Stimulated activated CD4-positive, alpha-beta T cell treated with anti-CD3 and anti-CD28 coated beads, Interleukin-4, amount 100 ng/mL, for 1 hour (primary cell): ENCODE measurements around the gene UHMK1.
A peak's percentile ranks its signal among the peaks of the same experiment; 100 is the strongest.

ENCODE experiments used
- DNase-seq: peaks from one replicate; pipeline ENCODE4 v3.0.0-alpha.2; 2020

The UHMK1 gene

GRCh38 chr1:162530307-162530987 lies 32.8 kb downstream of the UHMK1 start:
- no peak for DNase-seq

GRCh38 chr1:162530988-162531319 lies 33.3 kb downstream of the UHMK1 start:
- DNase-seq, result no peak

GRCh38 chr1:162535501-162535900 lies 37.9 kb downstream of the UHMK1 start:
- no peak for DNase-seq

DNA sequence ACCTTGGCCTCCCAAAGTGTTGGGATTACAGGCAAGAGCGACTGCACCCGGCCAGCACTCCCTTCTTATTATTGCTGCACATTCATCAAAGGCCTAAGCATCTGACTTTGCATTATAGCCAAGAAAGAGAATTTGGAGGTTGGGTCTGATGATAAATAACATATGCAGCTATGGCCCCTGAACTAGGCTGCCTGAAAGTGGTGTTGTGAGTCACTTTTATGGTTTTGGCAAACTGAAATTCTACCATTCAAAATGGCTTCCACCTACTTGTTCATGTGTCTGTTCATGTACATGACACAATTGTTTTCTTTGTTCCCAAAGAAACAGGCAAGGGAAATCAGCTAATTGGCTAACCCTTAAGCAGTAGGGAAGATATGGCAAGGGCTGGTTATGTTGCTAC lies 38.9 kb downstream of the UHMK1 start:
- DNase-seq, result no peak

DNA sequence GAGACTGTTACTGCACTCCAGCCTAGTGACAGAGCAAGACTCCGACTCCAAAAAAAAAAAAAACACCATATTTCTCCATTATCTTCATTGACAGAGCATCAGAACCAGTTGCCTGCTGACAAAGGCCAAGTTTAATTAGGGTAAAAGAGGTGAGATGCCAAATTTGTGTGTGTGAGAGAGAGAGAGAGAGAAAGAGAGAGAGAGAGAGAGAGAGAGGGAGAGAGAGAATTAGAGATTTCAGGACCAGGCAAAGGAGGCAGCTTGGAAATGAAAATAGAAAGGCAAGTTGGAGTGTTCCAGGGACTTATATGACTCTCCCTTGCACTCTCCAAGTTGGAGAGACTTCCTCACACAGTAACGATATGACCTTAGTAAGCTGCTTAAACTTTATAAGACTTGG lies 39.6 kb downstream of the UHMK1 start:
- DNase-seq, result no peak

DNA sequence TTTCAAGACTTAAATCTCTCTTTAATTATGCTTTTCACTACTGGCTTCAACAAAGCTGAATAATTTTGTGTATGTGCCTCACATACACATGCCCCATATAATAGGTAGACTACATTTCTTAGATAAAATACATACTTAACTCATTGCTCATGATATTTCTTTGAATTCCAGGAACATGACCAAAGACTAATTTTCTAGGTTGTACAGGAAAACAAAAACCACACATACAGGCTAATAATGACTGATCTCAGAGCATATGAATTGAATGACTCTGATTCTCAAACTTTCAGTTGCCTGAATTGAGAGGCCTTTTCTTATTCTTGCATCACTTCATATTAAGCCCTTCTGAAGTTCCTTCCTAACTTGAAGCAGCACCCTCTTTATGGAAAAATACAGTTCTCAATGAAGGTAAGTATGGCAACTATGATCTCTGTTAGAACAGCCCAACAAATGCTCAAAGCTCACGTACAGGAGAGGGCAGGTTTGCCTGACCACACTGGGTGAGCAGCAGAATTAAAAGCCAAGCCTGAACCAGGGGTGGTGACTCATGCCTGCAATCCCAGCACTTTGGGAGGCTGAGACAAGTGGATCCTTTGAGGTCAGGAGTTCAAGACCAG lies 41.3 kb downstream of the UHMK1 start:
- DNase-seq, result no peak

DNA sequence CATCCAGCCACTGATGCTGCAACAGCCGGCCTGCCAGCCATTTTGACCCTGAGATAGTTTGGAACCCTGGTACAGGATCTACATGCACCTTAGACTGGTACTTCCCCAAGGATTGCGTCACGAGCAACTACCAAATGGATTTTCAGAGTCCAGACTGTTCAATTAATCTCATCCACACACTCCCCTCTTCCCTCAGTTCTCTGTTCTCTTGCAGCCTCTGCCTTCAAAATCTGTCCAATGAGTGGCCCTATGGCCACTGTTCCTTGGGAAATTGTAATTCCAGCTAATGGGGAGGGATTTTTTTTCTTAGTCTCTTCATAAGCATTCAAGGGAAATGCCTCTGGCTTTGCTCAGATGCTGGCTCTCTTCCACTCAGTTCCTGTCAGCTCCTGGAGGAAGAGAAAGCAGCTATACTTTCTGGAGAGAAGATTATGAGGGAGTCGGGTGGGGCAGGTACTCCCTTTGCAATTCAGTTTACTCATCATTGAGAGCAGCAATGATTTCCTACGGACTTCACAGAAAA lies 44.1 kb downstream of the UHMK1 start:
- no peak for DNase-seq

- DNase-seq, result no peak
Observed at GRCh38 chr1:162543228-162543627, 45.6 kb downstream of the UHMK1 start.

- DNase-seq, result no peak
Observed at GRCh38 chr1:162548170-162548569, 50.6 kb downstream of the UHMK1 start.

DNA sequence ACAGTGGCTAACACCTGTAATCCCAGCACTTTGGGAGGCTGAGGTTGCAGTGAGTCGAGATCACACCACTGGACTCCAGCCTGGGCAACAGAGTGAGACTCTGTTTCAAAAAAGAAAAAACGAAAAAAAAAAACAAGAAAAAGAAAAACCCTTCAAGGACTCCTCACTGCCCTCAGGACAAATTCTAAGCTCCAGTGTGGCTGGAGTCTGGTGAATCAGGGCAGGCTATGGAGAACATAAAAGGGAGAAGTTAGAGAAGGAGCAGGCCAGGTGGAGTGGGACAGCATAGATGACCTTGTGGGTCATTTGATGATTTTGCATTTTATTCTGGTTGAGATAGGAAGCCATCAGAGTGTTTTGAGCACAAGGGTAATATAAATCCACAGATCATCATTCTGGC lies 51.4 kb downstream of the UHMK1 start:
- no peak for DNase-seq

GRCh38 chr1:162550925-162551324 lies 53.3 kb downstream of the UHMK1 start:
- no peak for DNase-seq

- DNase-seq, result no peak
Observed at GRCh38 chr1:162551969-162552683, 54.5 kb downstream of the UHMK1 start.

GRCh38 chr1:162552684-162553252 lies 55.1 kb downstream of the UHMK1 start:
- no peak for DNase-seq

- DNase-seq, result no peak
Observed at GRCh38 chr1:162554258-162554657, 56.6 kb downstream of the UHMK1 start.

- DNase-seq, result no peak
Observed at GRCh38 chr1:162557536-162557935, 59.9 kb downstream of the UHMK1 start.

- no peak for DNase-seq
Observed at GRCh38 chr1:162560303-162561036, 62.9 kb downstream of the UHMK1 start.

- peak; percentile 99 for DNase-seq
Observed at GRCh38 chr1:162561037-162561615, 63.5 kb downstream of the UHMK1 start.

DNA sequence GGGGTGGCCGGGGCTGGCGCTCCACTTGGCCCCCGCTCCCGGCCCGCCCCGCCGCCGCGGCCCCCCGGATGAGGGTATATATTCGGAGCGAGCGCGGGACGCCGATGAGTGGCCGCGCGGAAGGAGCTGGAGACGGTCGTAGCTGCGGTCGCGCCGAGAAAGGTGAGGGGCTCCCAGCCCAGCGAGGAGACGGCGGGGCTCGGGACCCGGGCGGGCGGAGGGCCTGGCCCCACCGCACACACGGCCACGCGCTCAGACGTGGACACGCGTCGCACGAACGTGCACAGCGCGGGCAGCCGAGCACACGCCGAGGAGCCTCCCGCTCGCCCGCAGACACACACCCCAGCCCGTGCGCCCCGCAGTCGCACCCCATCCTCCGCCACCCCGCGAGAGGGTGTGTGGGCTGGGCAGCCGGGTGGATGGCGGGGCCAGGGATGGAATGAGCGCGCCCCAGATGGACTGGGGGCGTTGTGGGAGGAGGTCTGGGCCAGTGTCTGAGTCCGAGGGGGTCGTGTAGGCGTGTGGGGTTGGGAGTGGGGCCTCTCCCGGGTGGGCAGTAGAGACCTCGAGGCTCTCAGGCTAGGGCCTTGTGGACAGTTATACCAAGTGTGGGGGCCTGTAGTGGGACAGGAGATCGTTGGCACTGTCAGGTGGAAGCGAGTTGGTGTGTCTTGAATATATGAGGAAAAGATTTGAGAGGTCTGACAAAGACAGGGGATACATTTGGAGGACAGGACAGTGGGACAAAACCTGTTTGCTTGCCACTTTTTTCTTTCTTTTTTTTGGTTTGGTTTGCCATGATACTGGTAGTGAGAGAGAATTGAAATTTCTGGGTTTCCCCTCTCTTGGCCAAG lies 64.2 kb downstream of the UHMK1 start, which contains the start of gene UAP1:
UAP1 (plus strand) TSS at position 107 of the 854 bp plus-strand sequence. CDS start 4,347 bp downstream, outside the sequence.
- no peak for DNase-seq

GRCh38 chr1:162562470-162562828 lies 64.8 kb downstream of the UHMK1 start:
- DNase-seq, result no peak

- DNase-seq, result no peak
Observed at GRCh38 chr1:162564762-162565218, 67.2 kb downstream of the UHMK1 start.

DNA sequence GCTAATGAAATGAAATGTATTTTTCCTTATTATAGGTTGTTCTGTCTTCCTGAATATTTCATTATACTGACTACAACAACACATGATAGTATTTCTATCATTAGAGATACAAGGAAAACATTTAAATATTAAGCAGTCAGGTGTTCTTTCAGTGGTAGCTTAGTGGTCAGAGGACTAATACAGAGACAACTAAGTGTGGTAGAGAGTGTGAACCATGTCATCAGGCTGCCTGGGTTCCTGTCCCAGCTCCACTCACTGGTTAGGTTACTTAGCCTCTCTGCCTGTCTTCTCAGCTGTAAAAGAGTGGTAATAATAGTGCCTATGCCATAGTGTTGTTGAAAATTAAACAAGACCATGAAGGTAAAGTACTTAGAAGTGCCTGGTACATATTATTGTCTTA lies 67.8 kb downstream of the UHMK1 start:
- no peak for DNase-seq

DNA sequence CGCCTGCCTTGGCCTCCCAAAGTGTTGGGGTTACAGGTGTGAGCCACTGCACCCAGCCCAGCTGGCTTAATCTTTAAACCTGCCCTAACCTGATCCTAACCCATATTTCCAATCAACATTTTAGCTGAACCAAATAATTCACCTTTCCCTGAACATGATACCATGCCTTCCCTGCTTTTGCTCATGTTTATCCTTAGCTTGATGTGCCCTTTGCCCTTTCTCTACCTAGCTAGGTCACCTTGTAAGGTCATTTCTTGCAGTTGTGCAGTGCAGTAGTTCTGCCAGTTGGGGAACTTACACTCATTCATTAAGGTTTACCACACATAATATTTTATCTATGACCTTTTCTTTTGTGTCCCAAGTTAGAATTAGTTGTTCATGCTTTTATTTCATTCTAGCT lies 69.3 kb downstream of the UHMK1 start:
- no peak for DNase-seq
